ENCODE measurements around the gene LYSMD2.

DNA sequence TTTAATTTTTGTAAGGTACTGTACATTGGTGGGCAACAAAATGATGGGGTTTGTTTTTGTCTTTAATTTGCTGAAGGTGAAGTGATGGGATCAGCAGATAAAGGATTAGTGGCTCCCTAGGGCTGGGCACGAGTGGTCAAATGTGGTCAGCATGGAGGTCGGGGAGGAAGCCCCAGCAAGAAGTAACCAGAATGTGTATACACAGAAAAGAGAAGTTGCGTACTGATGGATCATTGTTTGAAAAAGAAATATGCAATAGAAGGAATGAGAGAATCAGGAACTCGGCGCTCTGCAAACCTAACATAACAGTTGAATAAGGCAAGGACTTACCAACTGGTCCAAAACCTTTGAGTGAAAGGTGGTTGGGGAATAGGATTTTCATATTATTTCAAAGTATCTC is 15.4 kb upstream of the LYSMD2 start:
- TF ChIP-seq CTCF (IDR thresholded peaks at IDR 0.05 in 8 of 11, conservative IDR thresholded peaks at IDR 0.05 in 3 of 11), result no peak
- no peak for TF ChIP-seq POLR2A (IDR thresholded peaks at IDR 0.05)
- no peak for TF ChIP-seq POLR2AphosphoS5 (IDR thresholded peaks at IDR 0.05)

All from spleen (tissue), 7 donors.